K562 (cell line): Measurements from ENCODE around the gene SFSWAP. TPM values are rescaled to one million over a fixed set of nuclear protein-coding genes. Genes with fewer than 3 reads are reported as not detected.

Experiments used
- ATAC-seq: fragments of 200-7000 bp; cut with Tn5 transposase; 3 replicates; pipeline ENCODE4 v1.9.1; 2020; ENCODE audit warnings: moderate library complexity
- BruUV-seq: library from RNA; stranded (reverse); fragments of 400-500 nt; replicated peaks from 2 replicates; lab custom pipeline; 2021; lab: Mats Ljungman, UMichigan
- CTCF ChIA-PET: fragments of 300-600 bp; formaldehyde crosslinking; extraction: SDS; loops from one replicate; lab custom pipeline; 2021; ENCODE audit warnings: low intra/inter-chr PET ratio; lab: Yijun Ruan, JAX
- POLR2A ChIA-PET: fragments of 300-600, 350-650 bp; sonication (Branson Sonifier 250); formaldehyde crosslinking; extraction: SDS; loops from one replicate; lab custom pipeline; 2021; ENCODE audit warnings: antibody characterized with exemption, inconsistent platforms; lab: Yijun Ruan, JAX
- DNase-seq, 4 experiments: peaks; one replicate each; pipeline versions ENCODE4 v3.0.0 to v3.0.0-alpha.2; 2011 to 2018; ENCODE audit warnings: low spot score in 3 of 4, mixed read lengths in 3 of 4; ENCODE audit errors: extremely low read depth in 1 of 4
- FAIRE-seq: peaks from 2 replicates; lab custom pipeline; 2011; peaks lifted over from hg19 to GRCh38; lab: Jason Lieb, UNC
- H2AFZ ChIP-seq: 2 replicates; pipeline ENCODE4 v1.6.0; 2011; ENCODE audit warnings: low read depth, low read length, control low read depth, inconsistent platforms
- H3K27ac ChIP-seq: fragments of 200-600 bp; 3 replicates; pipeline ENCODE4 v1.8.0; 2011; ENCODE audit warnings: low read depth, mild to moderate bottlenecking, control low read depth, inconsistent platforms, low read length, moderate library complexity, mixed read lengths; ENCODE audit errors: extremely low read depth
- H3K27me3 ChIP-seq, 2 experiments: fragments of 300-600 bp in 1 of 2; 2 replicates in 1 of 2; 3 replicates in 1 of 2; pipeline versions ENCODE4 v1.6.0 to v1.8.0; 2011; ENCODE audit warnings: inconsistent platforms in 2 of 2, low read length in 2 of 2, mild to moderate bottlenecking in 1 of 2, mixed read lengths in 1 of 2, moderate library complexity in 1 of 2; ENCODE audit not compliant: control insufficient read depth in 2 of 2, insufficient read depth in 2 of 2
- H3K36me3 ChIP-seq: fragments of 300-600 bp; 3 replicates; pipeline ENCODE4 v1.8.0; 2011; ENCODE audit warnings: mild to moderate bottlenecking, low read length, inconsistent platforms; ENCODE audit not compliant: control insufficient read depth, insufficient read depth
- H3K4me1 ChIP-seq, 2 experiments: fragments of 200-600 bp in 1 of 2; replicated peaks in 1 of 2; 2 replicates in 1 of 2; 3 replicates in 1 of 2; pipeline versions ENCODE4 v1.5.1 to v1.8.0; 2011; ENCODE audit warnings: inconsistent platforms in 2 of 2, low read length in 2 of 2, mild to moderate bottlenecking in 1 of 2, mixed read lengths in 1 of 2, moderate library complexity in 1 of 2; ENCODE audit not compliant: control insufficient read depth in 2 of 2, insufficient read depth in 2 of 2
- H3K4me2 ChIP-seq: 2 replicates; pipeline ENCODE4 v1.6.1; 2011; ENCODE audit warnings: low read length, control low read depth, inconsistent platforms, mixed read lengths; ENCODE audit not compliant: insufficient read depth
- H3K4me3 ChIP-seq: fragments of 200-600 bp; sonication (generic), shearing (Covaris generic); 2 replicates; pipeline ENCODE4 v1.5.1; 2016; ENCODE audit warnings: control low read depth, inconsistent platforms
- H3K79me2 ChIP-seq: fragments of 200-600 bp; 3 replicates; pipeline ENCODE4 v1.8.0; 2011; ENCODE audit warnings: low read length, inconsistent platforms; ENCODE audit not compliant: control insufficient read depth, insufficient read depth
- H3K9ac ChIP-seq, 2 experiments: 2 replicates each; pipeline versions ENCODE4 v1.6.0 to v1.6.1; 2011; ENCODE audit warnings: low read depth in 2 of 2, low read length in 2 of 2, control low read depth in 1 of 2, inconsistent platforms in 1 of 2, mild to moderate bottlenecking in 1 of 2, mixed read lengths in 1 of 2; ENCODE audit not compliant: insufficient read depth in 1 of 2
- H3K9me1 ChIP-seq: one replicate; pipeline ENCODE4 v1.6.0; 2011; ENCODE audit warnings: inconsistent platforms, mild to moderate bottlenecking, low read length, moderate library complexity; ENCODE audit not compliant: control insufficient read depth, insufficient read depth
- H3K9me3 ChIP-seq: replicated peaks from 2 replicates; pipeline ENCODE4 v1.5.1; 2011; ENCODE audit warnings: low read depth, low read length, inconsistent platforms; ENCODE audit not compliant: control insufficient read depth, insufficient read depth
- H4K20me1 ChIP-seq: replicated peaks from 2 replicates; pipeline ENCODE4 v1.6.1; 2011; ENCODE audit warnings: low read length, inconsistent platforms, mixed read lengths; ENCODE audit not compliant: control insufficient read depth, insufficient read depth
- CEBPB ChIP-seq: fragments of 450-650 bp; IDR thresholded peaks from 2 replicates; pipeline ENCODE4 v1.6.1; 2016; ENCODE audit warnings: missing genetic modification characterization, missing compliant biosample characterization
- HDAC8 ChIP-seq: fragments of 450-650 bp; IDR thresholded peaks from 2 replicates; pipeline ENCODE4 v1.6.1; 2016; ENCODE audit warnings: mild to moderate bottlenecking, missing genetic modification characterization, moderate library complexity, missing compliant biosample characterization
- MEIS2 ChIP-seq: fragments of 450-650 bp; IDR thresholded peaks from 2 replicates; pipeline ENCODE4 v1.6.1; 2014; ENCODE audit warnings: mild to moderate bottlenecking; ENCODE audit not compliant: partially characterized antibody
- NUFIP1 ChIP-seq: fragments of 450-650 bp; IDR thresholded peaks from 2 replicates; pipeline ENCODE4 v1.6.1; 2018; ENCODE audit not compliant: partially characterized antibody
- RFX7 ChIP-seq: fragments of 250-450 bp; sonication (Bioruptor Pico); IDR thresholded peaks from 2 replicates; pipeline ENCODE4 v1.5.1; 2021; ENCODE audit warnings: mild to moderate bottlenecking
- SMARCA4 ChIP-seq: fragments of 450-650 bp; IDR thresholded peaks from 2 replicates; pipeline ENCODE4 v1.6.1; 2016
- ZBTB49 ChIP-seq: sonication (generic); formaldehyde crosslinking; IDR thresholded peaks from 2 replicates; pipeline ENCODE4 v1.8.0; 2022; ENCODE audit warnings: missing genetic modification reagents, mild to moderate bottlenecking, borderline replicate concordance
- ZFP30 ChIP-seq: fragments of 250-450 bp; sonication (Bioruptor Pico); IDR thresholded peaks from 2 replicates; pipeline ENCODE4 v1.8.0; 2022; ENCODE audit warnings: moderate library complexity, mild to moderate bottlenecking, inconsistent platforms, borderline replicate concordance
- ZNF263 ChIP-seq: sonication (generic); formaldehyde crosslinking; IDR thresholded peaks from 2 replicates; pipeline ENCODE4 v1.8.0; 2022; ENCODE audit warnings: mild to moderate bottlenecking, missing genetic modification reagents, borderline replicate concordance
- ZNF512 ChIP-seq: IDR thresholded peaks from 2 replicates; pipeline ENCODE4 v1.6.1; 2016; ENCODE audit warnings: missing genetic modification characterization, missing compliant biosample characterization
- WGBS: fragments of 100-300 bp; shearing (Covaris generic); methylation state at CpG from one replicate; pipeline ENCODE4 v1.1.6; 2016; ENCODE audit warnings: low coverage, mixed read lengths; ENCODE audit not compliant: insufficient coverage; ENCODE audit errors: missing lambda C conversion rate; 5-methylcytosine and 5-hydroxymethylcytosine counted together
- in situ Hi-C: fragments of 300-500 bp; cut with MboI; formaldehyde crosslinking; loops from 4 replicates; pipeline ENCODE4 v1.15.0; 2018; ENCODE audit warnings: inconsistent platforms, mixed read lengths
- intact Hi-C: fragments of 100-400 bp; cut with micrococcal nuclease; formaldehyde crosslinking; loops from 2 replicates; pipeline ENCODE4 v1.14.2; 2022
- polyA plus RNA-seq, 8 experiments: library from polyadenylated mRNA; depleted of rRNA in 4 of 8; stranded (reverse) in 5 of 8; unstranded in 3 of 8; fragments of >200 nt; fragmentation: Nextera tagmentation in 2 of 8; fragmentation: Illumina TruSeq in 1 of 8; extraction: Ambion mirVana in 2 of 8; extraction: Trizol in 1 of 8; gene quantifications; 2 replicates each; pipeline versions ENCODE4 v1.2.1 to v1.2.3, GENCODE V29; 2011 to 2014; ENCODE audit warnings: inconsistent platforms in 1 of 8, missing spikeins in 1 of 8
- total RNA-seq, 7 experiments: library from RNA; depleted of rRNA in 6 of 7; stranded (reverse); fragments of >200 nt in 6 of 7; fragmentation: Illumina TruSeq in 2 of 7; extraction: Trizol in 2 of 7; gene quantifications; 2 replicates each; pipeline versions ENCODE4 v1.2.1 to v1.2.3, GENCODE V29; 2011 to 2021; ENCODE audit warnings: low replicate concordance in 1 of 7

SFSWAP gene
- total and polyA plus RNA-seq, 9 of the 15 experiments (the other 6 are each of a cell fraction or from before 2014, with no cell fraction given) = 2.4 to 60.4 (median 32.6) TPM

GRCh38 chr12:131824450-131824849, 113.6 kb downstream of the SFSWAP start (continued):
- TF ChIP-seq ZBTB49 (CRISPR knock-in tag) = no peak

GRCh38 chr12:131825146-131825892, 114.4 kb downstream of the SFSWAP start:
- Histone ChIP-seq H3K36me3 (no peaks in the 10 kb centered on the region), H3K27ac (no peak overlapping the region), H3K79me2 (peaks cover 17% of the 10 kb centered on the region), H3K4me1 (peaks cover 7 to 29% of the 10 kb centered on the region in 2 experiments; a peak in 4 of 5 replicates), H2AFZ (no peak overlapping the region), H4K20me1 (0 out of 2 replicates have a peak, but pooled peaks cover 5% of the 10 kb centered on the region), H3K27me3 (peaks cover 15 to 50% of the 10 kb centered on the region in 2 experiments), H3K9ac (0 out of 4 replicates have a peak overlapping the region, but pooled peaks of 1 of the 2 experiments have one; percentile 69), H3K4me3 (no peak overlapping the region), H3K9me1 (no peaks in the 10 kb centered on the region), H3K9me3 (no peaks in the 10 kb centered on the region), H3K4me2 (no peak overlapping the region)
- POLR2A ChIA-PET = interaction anchor here (0.8 to 1.8 kb wide), 4 partner anchors 11 to 255 kb away, joined by 3 to 4 read pairs (median 3); no protein-coding TSS in a partner anchor
- no TSS peak for BruUV-seq
- DNase-seq = no peak
- CTCF ChIA-PET = no interaction called here
- FAIRE-seq = no peak
- ATAC-seq = no peak
- in situ Hi-C loops (loop anchor here (10.0 kb wide), 1 partner anchor 901 kb away; no protein-coding TSS in a partner anchor), intact Hi-C loops (loop anchor here (10.0 kb wide), 1 partner anchor 911 kb away; no protein-coding TSS in a partner anchor)
- WGBS = 9% methylated on average over 18 of the region's 18 CpGs
- no peak for TF ChIP-seq ZFP30 (CRISPR knock-in tag)
- TF ChIP-seq RFX7 (CRISPR knock-in tag) = no peak
- TF ChIP-seq ZNF263 (CRISPR knock-in tag) = no peak
- no peak for TF ChIP-seq HDAC8 (tag)
- TF ChIP-seq SMARCA4 = no peak
- TF ChIP-seq MEIS2 = no peak
- TF ChIP-seq NUFIP1 = no peak
- TF ChIP-seq CEBPB (tag) = no peak
- peak; percentile 81 for TF ChIP-seq ZNF512 (tag)
